GM21786 (cell line): Measurements from ENCODE around the gene AIMP2.
"Not testable (repeated sequence)": the region's sequence is repeated elsewhere in the genome, so short reads cannot be mapped to it uniquely, and the experiment has no call there.

Experiments
- ATAC-seq: cut with Tn5 transposase; IDR thresholded peaks from one replicate; pipeline ENCODE4 v1.9.1; 2021; ENCODE audit not compliant: unreplicated experiment

The AIMP2 gene

GRCh38 chr7:6026011-6026819 is 17.1 kb downstream of the AIMP2 start:
- ATAC-seq, result peak; percentile 90

- no peak for ATAC-seq
Measured at GRCh38 chr7:6026820-6027311, 17.8 kb downstream of the AIMP2 start.

- ATAC-seq, result no peak
Measured at GRCh38 chr7:6027806-6028365, 18.8 kb downstream of the AIMP2 start.

DNA sequence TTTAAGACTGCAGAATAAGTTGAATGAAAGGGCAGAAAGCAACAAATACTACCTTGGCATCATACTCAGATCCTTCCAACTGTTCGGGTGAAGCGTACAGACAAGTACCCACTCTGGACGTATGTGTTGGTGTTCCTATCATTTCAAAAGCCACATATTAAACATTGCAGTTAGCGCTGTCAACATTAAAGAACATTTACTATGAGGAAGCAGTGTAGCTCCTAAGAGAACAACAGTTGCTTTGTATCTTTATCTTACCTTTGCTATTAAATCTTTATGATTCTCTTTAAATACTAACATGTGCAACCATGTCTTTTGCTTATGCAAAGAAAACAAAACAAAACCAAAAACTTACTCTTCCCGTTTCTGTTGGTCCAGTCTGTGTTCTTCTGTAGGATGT is 19.5 kb downstream of the AIMP2 start:
- ATAC-seq, result no peak

- no peak for ATAC-seq
Measured at GRCh38 chr7:6030988-6031387, 21.9 kb downstream of the AIMP2 start, which contains the start of gene ANKRD61. TSS of gene ANKRD61 (plus strand) at chr7:6031376. CDS start at chr7:6031376, 0 bp downstream.

GRCh38 chr7:6031567-6031966 is 22.5 kb downstream of the AIMP2 start:
- no peak for ATAC-seq

DNA sequence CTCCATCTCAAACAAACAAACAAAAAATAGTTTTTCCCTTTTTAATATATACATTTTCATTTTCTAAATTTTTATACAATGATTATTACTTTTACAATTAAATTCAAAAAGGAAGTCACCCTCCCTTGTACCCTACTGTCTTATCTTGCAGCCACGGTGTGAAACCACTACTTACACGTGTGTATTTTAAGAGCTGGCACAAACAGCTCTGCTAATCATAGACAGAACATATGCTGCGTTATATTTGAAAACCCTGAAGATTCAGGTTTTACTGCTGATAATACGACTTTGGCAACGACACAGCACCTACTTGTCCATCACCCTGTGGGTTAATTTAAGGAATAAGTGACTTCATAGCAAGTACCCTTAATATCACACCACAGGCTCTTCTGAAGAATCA is 23.1 kb downstream of the AIMP2 start:
- no peak for ATAC-seq

- ATAC-seq, result no peak
Measured at GRCh38 chr7:6032641-6033040, 23.6 kb downstream of the AIMP2 start.

- ATAC-seq, result no peak
Measured at GRCh38 chr7:6035165-6035564, 26.1 kb downstream of the AIMP2 start.

DNA sequence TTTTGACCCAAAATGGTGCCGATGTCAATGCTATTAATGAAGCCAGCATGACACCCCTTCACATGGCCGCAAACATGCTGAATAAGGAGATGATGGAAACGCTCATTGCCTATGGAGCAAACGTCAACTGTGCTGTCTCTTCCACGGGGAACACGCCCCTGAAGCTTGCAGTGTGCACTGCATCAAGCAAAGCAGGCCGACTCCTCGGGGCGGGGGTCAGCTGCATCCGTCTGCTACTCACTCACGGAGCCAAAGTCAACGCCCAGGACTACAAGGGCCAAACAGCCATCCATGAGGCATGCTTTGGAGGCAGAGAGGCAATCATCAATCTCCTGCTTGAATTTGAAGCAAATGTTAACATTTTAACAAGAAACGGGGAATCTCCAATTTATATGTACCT is 26.6 kb downstream of the AIMP2 start:
- no peak for ATAC-seq

GRCh38 chr7:6049780-6050179 is 40.7 kb downstream of the AIMP2 start:
- ATAC-seq, result no peak

DNA sequence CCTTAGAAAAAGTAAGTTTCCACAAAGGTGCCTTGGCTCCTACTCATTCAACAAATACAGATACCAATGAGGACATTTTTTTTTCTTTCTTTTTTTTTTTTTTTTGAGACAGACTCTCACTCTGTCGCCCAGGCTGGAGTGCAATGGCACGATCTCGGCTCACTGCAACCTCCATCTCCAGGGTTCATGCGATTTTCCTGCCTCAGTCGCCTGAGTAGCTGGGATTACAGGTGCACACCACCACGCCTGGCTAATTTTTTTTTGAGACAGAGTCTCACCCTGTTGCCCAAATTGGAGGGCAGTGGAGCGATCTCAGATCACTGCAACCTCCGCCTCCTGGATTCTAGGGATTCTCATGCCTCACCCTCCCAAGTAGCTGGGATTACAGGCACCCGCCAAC is 42.1 kb downstream of the AIMP2 start:
- ATAC-seq, result not testable (repeated sequence)

DNA sequence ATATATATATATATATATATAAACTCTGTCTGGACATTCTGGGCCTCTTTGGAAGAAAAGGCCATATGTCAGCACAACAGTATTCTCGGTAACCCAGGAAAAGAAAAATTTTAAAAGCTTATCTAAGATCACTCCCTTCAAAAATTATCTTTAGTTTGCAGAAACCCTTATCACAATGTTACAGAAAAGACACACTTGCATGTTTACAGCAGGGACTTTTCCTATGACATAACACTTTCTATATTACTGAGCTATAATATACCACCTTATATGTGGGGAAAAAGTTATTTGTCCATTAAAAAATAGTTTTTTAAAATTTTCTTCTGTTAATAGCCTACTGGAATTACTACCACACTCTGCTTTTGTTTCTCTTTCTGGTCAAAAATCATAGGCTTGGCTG is 47.5 kb downstream of the AIMP2 start:
- ATAC-seq, result no peak

- no peak for ATAC-seq
Measured at GRCh38 chr7:6057316-6058129, 48.5 kb downstream of the AIMP2 start.

DNA sequence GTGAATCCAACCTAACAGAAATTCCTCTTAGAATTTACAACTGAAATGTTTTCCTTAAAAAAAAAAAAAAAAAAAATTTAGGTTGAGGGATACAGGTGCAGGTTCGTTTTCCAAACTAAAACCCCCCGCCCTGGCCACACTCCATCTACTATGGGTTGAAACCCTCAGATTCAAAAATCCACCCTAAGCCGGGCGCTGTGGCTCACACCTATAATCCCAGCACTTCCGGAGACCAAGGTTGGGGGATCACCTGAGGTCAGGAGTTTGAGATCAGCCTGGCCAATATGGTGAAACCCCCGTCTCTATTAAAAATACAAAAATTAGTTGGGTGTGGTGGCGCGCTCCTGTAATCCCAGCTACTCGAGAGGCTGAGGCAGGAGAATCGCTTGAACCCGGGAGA is 50.9 kb downstream of the AIMP2 start:
- not testable (repeated sequence) for ATAC-seq

DNA sequence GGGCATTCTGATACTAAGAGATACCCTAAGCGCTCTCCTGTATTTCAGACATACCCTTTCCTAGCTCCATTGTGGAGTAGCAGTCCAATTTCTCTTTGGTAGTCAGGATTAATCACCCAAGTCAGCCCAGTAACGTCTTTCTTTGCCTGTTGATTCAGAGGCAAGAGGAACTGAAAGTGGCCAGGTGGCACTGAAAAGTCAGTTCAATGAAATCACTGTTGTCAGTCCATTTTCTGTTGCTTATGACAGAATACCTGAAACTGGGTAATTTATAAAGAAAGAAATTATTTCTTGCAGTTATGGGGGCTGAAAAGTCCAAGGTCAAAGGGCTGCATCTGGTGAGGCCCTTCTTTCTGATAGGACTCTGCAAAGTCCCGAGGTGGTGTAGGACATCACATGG is 62.3 kb downstream of the AIMP2 start:
- ATAC-seq, result peak; percentile 84
